Measurements from ENCODE around the gene MLN. TPM values are rescaled to one million over a fixed set of nuclear protein-coding genes. Genes with fewer than 3 reads are reported as not detected.

The MLN gene
- total and polyA plus RNA-seq, 2 of the 4 experiments (the other 2 are of a cell fraction): not detected

DNA sequence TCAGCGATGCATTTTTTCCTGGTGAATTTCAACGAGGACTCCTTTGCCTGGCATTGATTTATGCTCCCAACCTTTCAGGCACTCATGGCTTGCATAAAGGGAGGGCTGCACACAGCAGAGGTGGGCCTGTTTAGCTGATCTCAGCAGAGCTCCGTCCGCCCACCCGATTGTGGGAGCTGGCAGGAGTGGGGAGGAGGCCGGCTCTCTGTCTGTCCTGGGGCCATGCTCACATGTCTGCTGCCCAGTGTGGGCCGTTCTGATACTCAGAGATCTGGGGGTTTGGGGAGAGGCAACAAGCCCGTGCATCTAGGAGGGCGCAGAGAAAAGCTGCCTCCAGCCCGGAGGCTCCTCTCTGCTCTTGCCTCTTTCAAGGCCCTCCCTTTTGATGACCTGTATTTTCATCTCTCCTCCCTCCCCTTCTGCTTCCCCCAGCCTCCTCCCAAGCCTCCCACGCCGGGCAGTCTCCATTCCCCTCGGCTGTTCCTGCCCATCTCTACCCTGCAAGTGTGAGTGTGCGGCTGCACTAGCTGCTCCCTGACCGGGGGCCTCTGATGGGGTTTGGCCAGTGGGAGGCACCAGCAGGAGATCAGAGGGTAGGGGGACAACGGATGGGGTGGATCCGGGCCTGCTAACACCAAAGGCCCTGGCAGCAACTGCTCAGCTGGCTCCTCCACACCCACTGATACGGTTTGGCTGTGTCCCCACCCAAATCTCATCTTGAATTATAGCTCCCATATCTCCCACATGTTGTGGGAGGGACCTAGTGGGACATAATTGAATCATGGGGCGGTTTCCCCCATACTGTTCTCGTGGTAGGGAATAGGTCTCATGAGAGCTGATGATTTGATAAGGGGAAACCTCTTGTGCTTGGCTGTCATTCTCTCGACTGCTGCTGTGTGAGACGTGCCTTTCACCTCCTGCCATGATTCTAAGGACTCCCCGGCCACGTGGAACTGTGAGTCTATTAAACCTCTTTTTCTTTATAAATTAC is 39.6 kb upstream of the MLN start:
- Histone ChIP-seq H2BK5ac (ENCODE audit: low read depth, low read length, poor library complexity, severe bottlenecking) (no peak overlapping the region), H3K79me1 (ENCODE audit: low read depth in 1 of 2, low read length in 2 of 2) (peaks cover 0 to 9% of the 10 kb centered on the region in 2 experiments; a peak in 1 of 4 replicates), H3K14ac (replicated peaks; ENCODE audit: low read depth, low read length) (peak overlapping the region; percentile 39; the same call in 1 of the 2 replicates), H3K27me3 (ENCODE audit: control insufficient read depth, insufficient read depth, low read length) (no peaks in the 10 kb centered on the region), H2AK5ac (ENCODE audit: low read depth, low read length) (0 out of 2 replicates have a peak overlapping the region, but pooled peaks have one; percentile 64), H3K36me3 (ENCODE audit: control insufficient read depth, insufficient read depth, low read length) (no peaks in the 10 kb centered on the region), H2AK9ac (replicated peaks; ENCODE audit: low read depth, low read length, poor library complexity) (peak overlapping the region; percentile 26), H3K4ac (ENCODE audit: low read depth, low read length) (peak overlapping the region; percentile 76), H2BK15ac (ENCODE audit: low read depth, low read length) (peak overlapping the region; percentile 81; the same call in 2 of the 3 replicates), H4K20me1 (ENCODE audit: insufficient read depth, low read length) (no peaks in the 10 kb centered on the region), H3K4me2 (ENCODE audit: low read depth, low read length) (no peak overlapping the region), H3K9ac (ENCODE audit: low read depth, low read length) (no peak overlapping the region), H4K8ac (ENCODE audit: low read depth in 2 of 2, low read length in 2 of 2) (no peak overlapping the region), H4K5ac (ENCODE audit: low read depth, low read length) (no peak overlapping the region), H3K4me1 (ENCODE audit: control insufficient read depth, insufficient read depth, low read length) (peaks cover 32% of the 10 kb centered on the region), H3K23ac (ENCODE audit: low read depth, low read length) (no peak overlapping the region), H3K18ac (ENCODE audit: low read depth, low read length) (no peak overlapping the region), H3K56ac (ENCODE audit: extremely low read depth, insufficient read depth, low read length) (no peak overlapping the region), H3K9me1 (ENCODE audit: insufficient read depth, low read length) (peaks cover 31% of the 10 kb centered on the region), H2AFZ (replicated peaks; ENCODE audit: low read length, poor library complexity) (peak overlapping the region; percentile 69), H4K91ac (ENCODE audit: insufficient read depth, low read depth, low read length) (no peak overlapping the region), H3K27ac (ENCODE audit: insufficient read depth, low read length) (no peak overlapping the region), H2BK20ac (ENCODE audit: low read depth, low read length) (peak overlapping the region; percentile 78; the same call in 1 of the 2 replicates), H3K4me3 (ENCODE audit: insufficient read depth, low read depth, low read length) (no peak overlapping the region), H2BK120ac (ENCODE audit: low read depth, low read length) (peak overlapping the region; percentile 81), H3K9me3 (ENCODE audit: control insufficient read depth, insufficient read depth, low read length) (no peaks in the 10 kb centered on the region)
- ChIA-PET POLR2A (ENCODE audit: unreplicated experiment) (no interaction called here), CTCF (no interaction called here)
- no CpG with 5 or more reads among the region's 24 CpGs for WGBS, 2 experiments (ENCODE audit: extremely low coverage in 2 of 2, insufficient read length in 1 of 2)
- TF ChIP-seq, protein P1, sequence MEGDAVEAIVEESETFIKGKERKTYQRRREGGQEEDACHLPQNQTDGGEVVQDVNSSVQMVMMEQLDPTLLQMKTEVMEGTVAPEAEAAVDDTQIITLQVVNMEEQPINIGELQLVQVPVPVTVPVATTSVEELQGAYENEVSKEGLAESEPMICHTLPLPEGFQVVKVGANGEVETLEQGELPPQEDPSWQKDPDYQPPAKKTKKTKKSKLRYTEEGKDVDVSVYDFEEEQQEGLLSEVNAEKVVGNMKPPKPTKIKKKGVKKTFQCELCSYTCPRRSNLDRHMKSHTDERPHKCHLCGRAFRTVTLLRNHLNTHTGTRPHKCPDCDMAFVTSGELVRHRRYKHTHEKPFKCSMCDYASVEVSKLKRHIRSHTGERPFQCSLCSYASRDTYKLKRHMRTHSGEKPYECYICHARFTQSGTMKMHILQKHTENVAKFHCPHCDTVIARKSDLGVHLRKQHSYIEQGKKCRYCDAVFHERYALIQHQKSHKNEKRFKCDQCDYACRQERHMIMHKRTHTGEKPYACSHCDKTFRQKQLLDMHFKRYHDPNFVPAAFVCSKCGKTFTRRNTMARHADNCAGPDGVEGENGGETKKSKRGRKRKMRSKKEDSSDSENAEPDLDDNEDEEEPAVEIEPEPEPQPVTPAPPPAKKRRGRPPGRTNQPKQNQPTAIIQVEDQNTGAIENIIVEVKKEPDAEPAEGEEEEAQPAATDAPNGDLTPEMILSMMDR (conservative IDR thresholded peaks at IDR 0.05; ENCODE audit: low read depth, low read length): no peak
- 0 out of 2 replicates have a peak, but pooled peaks have one; percentile 5 for TF ChIP-seq MAFK (IDR thresholded peaks at IDR 0.05; ENCODE audit: low read depth, low read length)
- in situ Hi-C loops (cut with MboI; ENCODE audit: low sequenced_read_pairs): no loop called here
- intact Hi-C loops (cut with micrococcal nuclease): no loop called here
- no peak for DNase-seq
- no peak for ATAC-seq (ENCODE audit: low read depth)
- no TSS peak for BruUV-seq (replicated peaks)
- dilution Hi-C loops (cut with HindIII; ENCODE audit: low sequenced_read_pairs, unreplicated experiment): no loop called here
